Ureter (tissue), 1 donor: Measurements from ENCODE around the gene CCDC170. TPM values are rescaled to one million over a fixed set of nuclear protein-coding genes. Genes with fewer than 3 reads are reported as not detected.

Experiments
- DNase-seq: peaks from one replicate; pipeline ENCODE4 v3.0.0-alpha.2; 2020; ENCODE audit warnings: low spot score
- total RNA-seq: library from RNA; stranded (reverse); gene quantifications from one replicate; pipeline ENCODE4 v1.2.4, GENCODE V29; 2023
- donor health status: DM: yes; HTN: yes; CAD: no.

CCDC170 gene
- total RNA-seq, 1 donor from 2014 or later: 1.7 TPM

- no peak for DNase-seq
Measured at GRCh38 chr6:151656392-151656791, 162.6 kb downstream of the CCDC170 start.

- DNase-seq: no peak
Measured at GRCh38 chr6:151658091-151658490, 164.3 kb downstream of the CCDC170 start.

DNA sequence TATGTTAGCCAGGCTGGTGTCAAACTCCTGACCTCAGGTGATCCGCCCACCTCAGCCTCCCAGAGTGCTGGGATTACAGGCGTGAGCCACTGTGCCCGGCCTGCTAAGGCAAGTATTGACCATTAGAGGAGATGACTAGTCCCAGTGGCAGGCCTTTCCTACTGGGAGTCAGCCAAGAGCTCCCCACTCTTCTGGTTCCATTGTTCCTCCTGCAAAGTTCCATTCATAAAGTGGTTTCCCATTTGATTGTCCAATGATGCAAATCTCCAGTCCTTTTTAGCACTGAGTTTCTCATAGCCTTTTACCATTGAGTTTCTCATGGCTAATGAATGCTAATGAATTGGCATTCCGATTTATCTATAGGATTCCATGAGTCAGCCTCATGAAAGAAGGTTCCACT, 165.4 kb downstream of the CCDC170 start:
- DNase-seq: no peak

GRCh38 chr6:151661509-151661908, 167.7 kb downstream of the CCDC170 start:
- DNase-seq: no peak

GRCh38 chr6:151661928-151662327, 168.1 kb downstream of the CCDC170 start:
- no peak for DNase-seq

DNA sequence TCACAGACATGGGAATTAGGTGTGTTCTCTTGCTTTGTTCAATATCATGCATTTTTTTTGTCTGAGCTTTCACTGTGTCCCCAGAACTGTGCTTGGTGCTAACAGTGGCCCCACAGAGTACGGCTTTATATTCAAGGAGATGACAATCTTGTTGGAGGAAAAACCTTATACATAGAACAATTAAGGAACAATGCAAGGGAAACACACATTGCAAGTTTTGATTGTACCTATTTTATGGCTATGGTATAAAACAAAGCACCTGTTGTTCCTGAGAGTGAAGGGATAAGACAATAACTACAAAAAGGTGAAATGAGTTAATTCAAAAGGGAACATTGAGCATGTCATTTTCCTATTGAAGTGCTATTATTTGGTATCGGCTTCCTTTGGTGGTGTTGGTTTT, 169.7 kb downstream of the CCDC170 start:
- no peak for DNase-seq

DNA sequence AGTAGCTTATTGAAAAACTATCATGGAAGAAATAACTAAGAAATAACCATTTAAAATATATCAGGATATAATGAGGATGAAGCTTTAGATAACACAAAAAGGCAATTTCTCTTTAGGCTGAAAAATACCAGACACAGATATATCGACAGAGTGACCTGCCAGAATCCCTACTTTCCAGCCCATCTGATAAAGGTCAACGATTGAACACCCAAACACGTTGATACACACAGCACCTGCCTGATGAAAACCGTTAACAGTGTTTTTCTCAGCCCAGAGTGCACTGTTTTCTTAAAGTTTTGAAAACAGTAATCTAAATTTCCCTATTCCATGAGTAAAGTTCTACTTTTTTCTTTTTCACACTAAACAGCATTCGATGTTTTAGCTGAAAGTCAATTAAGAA, 170.6 kb downstream of the CCDC170 start:
- DNase-seq: no peak

- no peak for DNase-seq
Measured at GRCh38 chr6:151665329-151665728, 171.5 kb downstream of the CCDC170 start.

DNA sequence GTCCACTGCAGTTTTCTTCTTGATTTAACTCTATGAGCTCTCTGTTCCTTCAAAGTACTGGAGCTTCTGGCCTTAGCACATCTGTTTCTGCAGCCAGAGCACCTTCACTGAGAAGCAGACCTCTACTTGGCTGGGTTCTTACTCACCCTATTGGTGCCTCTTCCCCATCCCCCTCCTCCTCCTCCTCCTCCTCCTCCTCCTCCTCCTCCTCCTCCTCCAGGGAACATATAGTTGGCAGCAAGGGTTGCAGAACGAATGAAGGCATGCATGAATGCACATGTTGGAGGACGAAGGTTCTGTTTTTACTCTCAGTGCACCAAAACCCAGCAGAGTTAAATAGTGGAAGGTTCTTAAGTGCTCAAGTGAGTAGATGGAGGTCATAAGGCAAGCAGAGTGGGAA, 172.7 kb downstream of the CCDC170 start:
- no peak for DNase-seq

DNA sequence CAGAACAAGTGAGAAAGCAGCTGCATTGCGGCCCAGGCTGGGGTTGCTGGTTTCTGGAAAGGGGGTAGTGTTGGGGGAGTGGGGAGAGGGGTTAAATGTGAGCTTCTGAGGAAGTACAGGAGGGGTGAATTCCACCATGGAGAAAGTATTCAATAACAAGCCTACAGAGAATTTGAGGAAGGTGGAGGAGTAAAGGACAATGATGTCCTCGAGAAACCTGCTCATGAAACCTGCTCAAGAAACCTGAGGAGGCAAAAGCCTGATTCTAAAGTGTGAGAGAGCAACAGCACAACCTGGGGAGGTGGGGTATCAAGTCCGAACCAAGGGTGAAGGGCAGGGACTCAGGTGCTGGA, 175.4 kb downstream of the CCDC170 start:
- no peak for DNase-seq

DNA sequence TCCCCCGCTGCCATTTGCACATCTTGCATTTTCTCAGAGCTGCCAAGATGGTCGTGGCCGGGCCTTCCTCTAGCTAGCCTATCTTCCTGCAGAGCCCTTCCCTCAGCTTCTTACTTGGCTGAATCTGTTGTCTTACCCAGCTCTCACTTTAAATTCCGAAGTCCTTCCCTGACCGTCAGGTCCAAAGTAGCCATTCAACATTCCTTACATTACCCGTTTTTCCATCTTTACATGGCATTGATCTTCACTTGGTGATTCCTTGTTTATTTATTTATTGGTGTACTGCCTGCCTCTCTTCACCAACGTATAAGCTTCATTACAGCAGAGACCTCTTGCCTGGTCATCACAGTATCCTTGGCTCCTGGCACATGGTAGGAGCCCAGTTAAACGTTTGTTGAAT, 176.3 kb downstream of the CCDC170 start:
- no peak for DNase-seq

Other genes starting within 250 kb of the CCDC170 start
- gene ZBTB2, start 102.5 kb upstream of the CCDC170 start, total RNA-seq: 16.6 TPM
- 23.0 TPM for gene RMND1, start 41.9 kb upstream of the CCDC170 start, total RNA-seq